Right forelimb (tissue), 1 donor: ENCODE results near the gene OR14A16.

Experiments used
- DNase-seq: peaks from one replicate; pipeline ENCODE4 v3.0.0-alpha.2; 2018

Gene OR14A16

GRCh38 chr1:247824023-247824422, at the start of gene OR14A16:
Gene OR14A16, minus strand, starts transcription at chr1:247824119. Its CDS starts 8,390 bp downstream, at chr1:247815729.
- DNase-seq = no peak

- no peak for DNase-seq
Observed at GRCh38 chr1:247865416-247865815, 41.5 kb upstream of the OR14A16 start.

DNA sequence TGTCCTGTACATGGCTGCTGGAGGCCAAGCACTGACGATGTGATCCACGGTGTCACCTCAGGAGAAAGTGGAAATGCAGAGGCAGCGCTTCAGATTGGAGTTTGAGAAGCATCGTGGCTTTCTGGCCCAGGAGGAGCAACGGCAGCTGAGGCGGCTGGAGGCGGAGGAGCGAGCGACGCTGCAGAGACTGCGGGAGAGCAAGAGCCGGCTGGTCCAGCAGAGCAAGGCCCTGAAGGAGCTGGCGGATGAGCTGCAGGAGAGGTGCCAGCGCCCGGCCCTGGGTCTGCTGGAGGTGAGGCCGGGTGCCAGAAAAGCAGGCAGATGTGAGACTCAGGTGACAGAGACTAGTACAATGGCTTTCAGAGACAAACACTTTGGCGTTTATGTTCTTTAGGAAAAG, 40.7 kb upstream of the OR14A16 start:
- DNase-seq = no peak

GRCh38 chr1:247862756-247863155, 38.8 kb upstream of the OR14A16 start:
- no peak for DNase-seq

- DNase-seq = no peak
Observed at GRCh38 chr1:247857985-247858619, 34.2 kb upstream of the OR14A16 start.

DNA sequence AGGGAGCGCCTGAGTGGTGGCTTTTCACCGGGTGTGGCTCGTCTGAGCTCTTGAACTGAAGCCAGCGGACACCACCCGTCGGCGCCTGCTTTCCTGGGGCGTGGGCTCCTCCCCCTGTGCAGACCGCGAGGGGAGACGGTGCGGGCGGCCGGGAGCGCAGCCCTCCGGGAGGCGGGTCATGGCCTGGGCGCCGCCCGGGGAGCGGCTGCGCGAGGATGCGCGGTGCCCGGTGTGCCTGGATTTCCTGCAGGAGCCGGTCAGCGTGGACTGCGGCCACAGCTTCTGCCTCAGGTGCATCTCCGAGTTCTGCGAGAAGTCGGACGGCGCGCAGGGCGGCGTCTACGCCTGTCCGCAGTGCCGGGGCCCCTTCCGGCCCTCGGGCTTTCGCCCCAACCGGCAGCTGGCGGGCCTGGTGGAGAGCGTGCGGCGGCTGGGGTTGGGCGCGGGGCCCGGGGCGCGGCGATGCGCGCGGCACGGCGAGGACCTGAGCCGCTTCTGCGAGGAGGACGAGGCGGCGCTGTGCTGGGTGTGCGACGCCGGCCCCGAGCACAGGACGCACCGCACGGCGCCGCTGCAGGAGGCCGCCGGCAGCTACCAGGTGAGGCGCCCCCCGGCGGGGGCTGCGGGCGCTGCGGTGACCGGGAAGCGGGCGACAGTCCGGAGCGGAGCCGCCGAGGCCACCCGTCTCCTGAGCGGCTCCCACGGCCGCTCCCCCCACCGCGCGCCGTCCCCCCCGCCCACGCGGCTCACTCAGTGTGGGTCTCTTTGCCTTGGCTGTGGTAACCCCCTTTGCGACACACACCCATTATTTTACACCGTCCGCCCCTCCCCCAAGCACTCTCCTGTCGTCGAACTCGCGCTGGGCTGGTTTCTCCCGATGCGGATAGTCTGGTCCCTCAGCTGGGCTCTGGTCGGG, 33.4 kb upstream of the OR14A16 start, which contains the start of gene TRIM58:
TRIM58 (plus strand) TSS at position 119 of the 916 bp plus-strand sequence; CDS start at position 179, 60 bp downstream.
- peak; percentile 62 for DNase-seq

DNA sequence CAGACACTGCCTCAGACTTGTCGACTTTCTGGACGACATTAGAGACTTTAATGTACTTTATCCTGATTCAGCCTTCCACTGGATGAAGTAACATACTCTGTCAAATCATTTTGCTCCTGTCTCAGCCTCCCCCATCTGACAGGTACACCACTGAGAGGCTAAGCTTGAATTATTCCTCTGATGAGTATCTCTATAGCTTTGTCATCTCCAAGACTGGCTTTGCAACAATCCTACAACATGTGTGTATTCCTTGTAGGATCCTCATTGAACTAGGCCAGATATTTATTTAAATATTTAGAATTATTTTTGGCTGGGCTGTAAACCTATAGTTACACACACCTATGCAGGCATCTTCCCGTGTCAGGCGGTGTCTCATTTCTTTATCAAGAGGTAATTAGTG, 32.0 kb upstream of the OR14A16 start:
- DNase-seq = no peak

- no peak for DNase-seq
Observed at GRCh38 chr1:247854899-247855545, 31.1 kb upstream of the OR14A16 start.

- DNase-seq = no peak
Observed at GRCh38 chr1:247849616-247850015, 25.7 kb upstream of the OR14A16 start.

- no peak for DNase-seq
Observed at GRCh38 chr1:247848346-247848745, 24.4 kb upstream of the OR14A16 start.

- no peak for DNase-seq
Observed at GRCh38 chr1:247845693-247846017, 21.7 kb upstream of the OR14A16 start.

- no peak for DNase-seq
Observed at GRCh38 chr1:247845011-247845692, 21.2 kb upstream of the OR14A16 start.

- DNase-seq = no peak
Observed at GRCh38 chr1:247843411-247843810, 19.5 kb upstream of the OR14A16 start.

DNA sequence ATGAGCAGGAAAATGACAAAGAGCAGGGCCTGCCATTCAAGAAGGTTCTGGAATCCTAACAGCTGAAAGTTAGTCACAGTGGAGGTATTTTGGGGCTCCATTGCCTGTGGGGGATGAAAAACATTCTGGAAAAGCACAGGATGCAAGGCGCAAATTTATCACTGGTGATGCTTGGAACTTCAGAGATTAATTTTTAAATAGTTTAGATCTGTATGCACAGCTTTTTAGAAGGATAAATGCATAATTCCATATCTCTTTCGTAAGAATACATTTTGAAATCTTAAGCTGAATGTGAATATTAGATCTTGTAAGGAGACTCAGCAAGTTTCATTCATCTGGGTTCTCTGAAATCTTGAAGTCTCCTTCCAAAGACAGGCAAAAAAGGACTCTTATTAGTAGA, 17.9 kb upstream of the OR14A16 start, which contains the start of gene OR11L1:
OR11L1 (minus strand) TSS at position 101 of the 400 bp plus-strand sequence; CDS start at position 101, 0 bp downstream.
- no peak for DNase-seq

DNA sequence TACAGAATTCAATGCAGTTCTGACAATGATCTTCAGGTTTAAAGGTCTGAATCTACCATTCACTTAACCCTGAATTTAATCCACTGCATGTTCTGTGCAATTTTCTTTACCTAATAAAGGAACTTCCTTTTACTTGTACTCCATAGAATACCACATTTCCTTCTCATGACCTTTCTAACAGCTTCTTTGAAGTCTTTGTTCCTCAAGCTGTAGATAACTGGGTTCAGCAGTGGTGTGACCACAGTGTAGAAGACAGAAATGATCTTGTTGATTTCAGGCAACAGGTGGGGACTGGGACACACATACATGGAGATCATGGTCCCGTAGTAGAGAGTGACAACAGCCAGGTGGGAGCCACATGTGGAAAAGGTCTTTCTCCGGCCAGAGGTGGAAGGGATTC, 16.9 kb upstream of the OR14A16 start:
- no peak for DNase-seq

DNA sequence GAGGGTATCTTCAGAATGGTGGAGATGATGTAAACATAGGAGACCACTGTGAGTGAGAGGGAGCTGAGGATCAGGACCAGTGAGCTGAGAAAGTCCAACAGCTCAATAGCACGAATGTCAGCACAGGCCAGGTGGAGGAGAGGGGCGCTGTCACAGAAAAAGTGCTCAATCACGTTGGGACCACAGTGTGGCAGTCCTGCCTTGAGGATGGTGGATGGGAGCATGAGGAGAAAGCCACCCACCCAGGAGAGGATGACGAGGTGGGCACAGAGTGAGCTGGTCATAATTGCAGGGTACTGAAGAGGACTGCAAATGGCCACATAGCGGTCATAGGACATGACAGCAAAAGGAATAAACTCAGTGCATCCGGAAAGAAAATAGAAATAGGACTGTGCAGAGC, 9.7 kb upstream of the OR14A16 start:
- no peak for DNase-seq

DNA sequence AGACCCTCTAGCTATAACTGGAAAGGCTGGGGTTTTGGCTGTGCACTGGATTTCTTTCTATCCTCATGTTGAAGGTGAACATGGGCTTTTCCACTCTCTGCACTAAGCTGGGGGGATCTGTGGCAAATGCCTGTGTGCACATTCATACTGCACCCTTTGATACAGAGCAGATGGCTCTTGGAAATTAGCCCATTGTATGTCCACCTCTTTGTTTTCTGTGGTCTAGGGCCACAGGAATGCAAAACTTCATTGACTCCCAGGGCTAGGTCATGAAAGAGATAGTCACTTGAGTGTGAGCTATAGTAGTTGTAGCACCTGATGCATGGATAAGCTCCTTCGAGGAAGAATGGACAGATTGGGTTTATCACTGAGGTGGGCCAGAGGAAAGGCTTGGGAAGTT, 5.7 kb upstream of the OR14A16 start:
- DNase-seq = no peak

DNA sequence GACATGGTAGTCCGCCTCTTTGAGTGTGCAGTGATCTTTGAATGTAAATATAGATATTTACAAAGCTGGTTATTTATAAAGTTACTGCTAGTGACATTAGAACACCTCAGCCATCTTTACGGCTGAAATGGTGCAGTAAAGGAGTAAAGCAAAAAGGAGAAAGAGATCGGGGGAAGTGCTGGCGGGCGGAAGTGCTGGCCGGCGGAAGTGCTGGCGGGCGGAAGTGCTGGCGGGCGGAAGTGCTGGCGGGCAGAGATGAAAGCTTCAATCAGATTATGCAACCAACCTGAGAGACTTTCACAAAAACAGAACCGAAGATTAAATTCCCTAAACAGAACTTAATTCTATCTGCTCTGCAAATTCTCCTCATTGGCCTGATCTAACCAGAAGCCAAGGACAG, 1.4 kb upstream of the OR14A16 start:
- DNase-seq = no peak

- no peak for DNase-seq
Observed at GRCh38 chr1:247822060-247822459, 1.9 kb downstream of the OR14A16 start.

GRCh38 chr1:247812637-247813036, 11.3 kb downstream of the OR14A16 start:
- no peak for DNase-seq

- no peak for DNase-seq
Observed at GRCh38 chr1:247797518-247797917, 26.4 kb downstream of the OR14A16 start.

GRCh38 chr1:247769603-247770002, 54.3 kb downstream of the OR14A16 start:
- DNase-seq = no peak
